Measurements from ENCODE around the gene EEF2.
A peak's percentile ranks its signal among the peaks of the same experiment; 100 is the strongest.

EEF2 gene

GRCh38 chr19:3984908-3985642, at the start of gene EEF2:
TSS of gene EEF2 (minus strand) at chr19:3985463. CDS start at chr19:3985380, 83 bp downstream.
- Histone ChIP-seq H3K27me3 (replicated peaks; ENCODE audit: control insufficient read depth, insufficient read depth, low read length) (no peaks in the 10 kb centered on the region), H3K36me3 (ENCODE audit: control insufficient read depth, insufficient read depth, low read length) (peaks cover 42% of the 10 kb centered on the region), H3K4me3 (replicated peaks; ENCODE audit: low read depth, low read length) (peak within 1 kb of the TSS; percentile 95)
- peak; percentile 91 for DNase-seq (ENCODE audit: extremely low read depth, insufficient read length)
- TF ChIP-seq CTCF (IDR thresholded peaks at IDR 0.05; ENCODE audit: insufficient read depth, low read length, poor library complexity, severe bottlenecking) = no peak

GRCh38 chr19:4034048-4035017, 49.1 kb upstream of the EEF2 start:
- no peak for TF ChIP-seq CTCF (IDR thresholded peaks at IDR 0.05; ENCODE audit: insufficient read depth, low read length, poor library complexity, severe bottlenecking)
- no peak overlapping the region for H3K4me3 ChIP-seq (replicated peaks; ENCODE audit: low read depth, low read length)
- H3K27me3 ChIP-seq (replicated peaks; ENCODE audit: control insufficient read depth, insufficient read depth, low read length) = no peaks in the 10 kb centered on the region
- peaks cover 21% of the 10 kb centered on the region for H3K36me3 ChIP-seq (ENCODE audit: control insufficient read depth, insufficient read depth, low read length)
- no peak for DNase-seq (ENCODE audit: extremely low read depth, insufficient read length)

- Histone ChIP-seq H3K4me3 (replicated peaks; ENCODE audit: low read depth, low read length) (no peak overlapping the region), H3K27me3 (replicated peaks; ENCODE audit: control insufficient read depth, insufficient read depth, low read length) (no peaks in the 10 kb centered on the region), H3K36me3 (ENCODE audit: control insufficient read depth, insufficient read depth, low read length) (peaks cover 24% of the 10 kb centered on the region)
- no peak for DNase-seq (ENCODE audit: extremely low read depth, insufficient read length)
- no peak for TF ChIP-seq CTCF (IDR thresholded peaks at IDR 0.05; ENCODE audit: insufficient read depth, low read length, poor library complexity, severe bottlenecking)
Observed at GRCh38 chr19:4033028-4033956, 48.0 kb upstream of the EEF2 start.

GRCh38 chr19:4032436-4032835, 47.2 kb upstream of the EEF2 start:
- no peak for TF ChIP-seq CTCF (IDR thresholded peaks at IDR 0.05; ENCODE audit: insufficient read depth, low read length, poor library complexity, severe bottlenecking)
- DNase-seq (ENCODE audit: extremely low read depth, insufficient read length) = no peak
- H3K36me3 ChIP-seq (ENCODE audit: control insufficient read depth, insufficient read depth, low read length) = peaks cover 24% of the 10 kb centered on the region
- H3K4me3 ChIP-seq (replicated peaks; ENCODE audit: low read depth, low read length) = no peak overlapping the region
- no peaks in the 10 kb centered on the region for H3K27me3 ChIP-seq (replicated peaks; ENCODE audit: control insufficient read depth, insufficient read depth, low read length)

- TF ChIP-seq CTCF (IDR thresholded peaks at IDR 0.05; ENCODE audit: insufficient read depth, low read length, poor library complexity, severe bottlenecking) = no peak
- Histone ChIP-seq H3K4me3 (replicated peaks; ENCODE audit: low read depth, low read length) (no peak overlapping the region), H3K36me3 (ENCODE audit: control insufficient read depth, insufficient read depth, low read length) (peaks cover 20% of the 10 kb centered on the region), H3K27me3 (replicated peaks; ENCODE audit: control insufficient read depth, insufficient read depth, low read length) (no peaks in the 10 kb centered on the region)
- no peak for DNase-seq (ENCODE audit: extremely low read depth, insufficient read length)
Observed at GRCh38 chr19:4031420-4031819, 46.2 kb upstream of the EEF2 start.

Measured in GM06990 (cell line).